Right lobe of liver (tissue), 6 donors: ENCODE results near the gene HIC1. TPM values are rescaled to one million over a fixed set of nuclear protein-coding genes. Genes with fewer than 3 reads are reported as not detected.
"Not testable (repeated sequence)": the region's sequence is repeated elsewhere in the genome, so short reads cannot be mapped to it uniquely, and the experiment has no call there.

Experiments used
- ATAC-seq, 4 donors: fragments of 200-7000 bp; cut with Tn5 transposase; one replicate each; pipeline ENCODE4 v1.9.1; 2020; ENCODE audit warnings: mild to moderate bottlenecking in 4 of 4, moderate library complexity in 4 of 4
- DNase-seq, 3 donors: peaks; one replicate each; pipeline ENCODE4 v3.0.0-alpha.2; 2020
- H3K27ac ChIP-seq, 3 donors: fragments of 200-600 bp; one replicate each; pipeline ENCODE4 v1.8.0; 2022
- H3K27me3 ChIP-seq, 2 donors: fragments of 200-600 bp; one replicate each; pipeline ENCODE4 v1.8.0; 2022
- H3K36me3 ChIP-seq, 4 donors: fragments of 200-600 bp; sonication (generic) in 1 of 4; one replicate each; pipeline versions ENCODE4 v1.5.1 to v1.8.0; 2017 to 2022; ENCODE audit warnings: control low read depth in 1 of 4
- H3K4me1 ChIP-seq, 4 donors: fragments of 200-600 bp; sonication (generic) in 1 of 4; one replicate each; pipeline versions ENCODE4 v1.5.1 to v1.8.0; 2017 to 2022; ENCODE audit warnings: control low read depth in 1 of 4
- H3K4me3 ChIP-seq, 3 donors: fragments of 200-600 bp; one replicate each; pipeline ENCODE4 v1.8.0; 2022
- H3K9me3 ChIP-seq, 4 donors: fragments of 200-600 bp; sonication (generic) in 1 of 4; one replicate each; pipeline versions ENCODE4 v1.5.1 to v1.8.0; 2017 to 2022; ENCODE audit warnings: control low read depth in 1 of 4
- CTCF ChIP-seq, 4 donors: fragments of 200-600 bp in 3 of 4; fragments of 450-650 bp in 1 of 4; IDR thresholded peaks; one replicate each; pipeline versions ENCODE4 v1.5.1 to v1.8.0; 2016 to 2022; ENCODE audit warnings: antibody characterized with exemption in 4 of 4, mild to moderate bottlenecking in 2 of 4
- POLR2A ChIP-seq: fragments of 450-650 bp; IDR thresholded peaks from one replicate; pipeline ENCODE4 v1.6.1; 2017; ENCODE audit warnings: antibody characterized with exemption, mild to moderate bottlenecking
- WGBS: methylation state at CpG from one replicate; pipeline ENCODE4 v1.1.6; 2018; ENCODE audit warnings: low coverage, low lambda C conversion rate; ENCODE audit not compliant: insufficient coverage; ENCODE audit errors: missing lambda C conversion rate; 5-methylcytosine and 5-hydroxymethylcytosine counted together
- intact Hi-C, 2 donors: fragments of 100-400 bp; cut with DNase I; formaldehyde crosslinking; loops; one replicate each; pipeline versions ENCODE4 v1.11.2 to v1.14.1; 2022
- total RNA-seq, 6 experiments: library from RNA; depleted of rRNA in 2 of 6; stranded (reverse); fragments of >200 nt in 2 of 6; fragmentation: NEBNext Ultra II Directional in 3 of 6; extraction: Animal tissue kit (Norgen Biotek cat#: 25700) in 3 of 6; gene quantifications; one replicate each; pipeline versions ENCODE4 v1.1.0 to v1.2.4, GENCODE V29; 2016 to 2023
- donor health status: DM: no; HTN: yes; CAD: no.
- donor health status: DM: no; HTN: no; CAD: no.
- donor health status: DM: no; HTN: no; CAD: no.
- donor health status: DM: no; HTN: yes; CAD: no.
- donor health status: DM: no; HTN: yes; CAD: no.

HIC1 gene
- total RNA-seq, 6 experiments from 2014 or later, result 4.7 to 14.8 (median 6.1) TPM

GRCh38 chr17:2012499-2012898, 42.4 kb upstream of the HIC1 start:
- ATAC-seq, result no peak

GRCh38 chr17:2013220-2013993, 41.5 kb upstream of the HIC1 start:
- DNase-seq, H3K27ac ChIP-seq, H3K27me3 ChIP-seq, H3K4me3 ChIP-seq, ATAC-seq, H3K36me3 ChIP-seq, intact Hi-C loops, H3K9me3 ChIP-seq: not testable (repeated sequence)
- peaks cover 0 to 21% (median 7%) of the 10 kb centered on the region in 4 donors for H3K4me1 ChIP-seq
- WGBS, result 100% methylated on average over 1 of the region's 6 CpGs

More at GRCh38 chr17:2012499-2012898, 42.4 kb upstream of the HIC1 start:
- H3K27me3 ChIP-seq, result no peaks in the 10 kb centered on the region
- no peak overlapping the region for H3K4me3 ChIP-seq
- no peaks in the 10 kb centered on the region for H3K36me3 ChIP-seq
- peaks cover 0 to 26% (median 9%) of the 10 kb centered on the region in 4 donors for H3K4me1 ChIP-seq
- peak overlapping the region in 1 of 3 donors; percentile 30 for H3K27ac ChIP-seq
- TF ChIP-seq CTCF (IDR thresholded peaks at IDR 0.05) (no peak), POLR2A (no peak)
- DNase-seq, result no peak
- no peaks in the 10 kb centered on the region for H3K9me3 ChIP-seq
- WGBS, result 97% methylated on average over 3 of the region's 4 CpGs
- intact Hi-C loops, result no loop called here

GRCh38 chr17:2013994-2014317, 40.9 kb upstream of the HIC1 start:
- peak in 2 of 4 donors; percentile 30 to 35 for ATAC-seq

GRCh38 chr17:2015314-2015713, 39.6 kb upstream of the HIC1 start:
- H3K4me3 ChIP-seq, result no peak overlapping the region
- H3K27ac ChIP-seq, result no peak overlapping the region
- WGBS, result 49% methylated on average over 7 of the region's 14 CpGs
- no peak for ATAC-seq
- intact Hi-C loops, result no loop called here
- H3K9me3 ChIP-seq, result no peaks in the 10 kb centered on the region
- no peak for DNase-seq
- H3K27me3 ChIP-seq, result no peaks in the 10 kb centered on the region
- TF ChIP-seq CTCF (IDR thresholded peaks at IDR 0.05) (no peak), POLR2A (no peak)
- peaks cover 0 to 20% (median 7%) of the 10 kb centered on the region in 4 donors for H3K4me1 ChIP-seq
- no peaks in the 10 kb centered on the region for H3K36me3 ChIP-seq

More at GRCh38 chr17:2013994-2014317, 40.9 kb upstream of the HIC1 start:
- no peaks in the 10 kb centered on the region for H3K9me3 ChIP-seq
- DNase-seq, result no peak
- H3K4me3 ChIP-seq, result no peak overlapping the region
- WGBS, result no CpG with 5 or more reads among the region's 1 CpG
- no peak for TF ChIP-seq CTCF (IDR thresholded peaks at IDR 0.05)
- TF ChIP-seq POLR2A, result no peak
- no peak overlapping the region for H3K27ac ChIP-seq
- intact Hi-C loops, result no loop called here
- peaks cover 0 to 21% (median 7%) of the 10 kb centered on the region in 4 donors for H3K4me1 ChIP-seq
- no peaks in the 10 kb centered on the region for H3K36me3 ChIP-seq
- H3K27me3 ChIP-seq, result no peaks in the 10 kb centered on the region

- Histone ChIP-seq H3K36me3 (no peaks in the 10 kb centered on the region), H3K4me1 (peaks cover 0 to 11% (median 6%) of the 10 kb centered on the region in 4 donors), H3K9me3 (no peaks in the 10 kb centered on the region), H3K4me3 (no peak overlapping the region), H3K27me3 (no peaks in the 10 kb centered on the region), H3K27ac (no peak overlapping the region)
- WGBS, result 90% methylated on average over 4 of the region's 20 CpGs
- intact Hi-C loops, result no loop called here
- DNase-seq (no peak), ATAC-seq (no peak)
- TF ChIP-seq CTCF (IDR thresholded peaks at IDR 0.05), result no peak
- no peak for TF ChIP-seq POLR2A
Measured at GRCh38 chr17:2016494-2016893, 38.4 kb upstream of the HIC1 start.
